ENCODE results near the gene REPS1. TPM values are rescaled to one million over a fixed set of nuclear protein-coding genes. Genes with fewer than 3 reads are reported as not detected.
A peak's percentile ranks its signal among the peaks of the same experiment; 100 is the strongest.
"Not testable (repeated sequence)": the region's sequence is repeated elsewhere in the genome, so short reads cannot be mapped to it uniquely, and the experiment has no call there.

Gene REPS1
- 10 to 100 TPM; 51.7 to 52.5 TPM for total RNA-seq

- Mint-ChIP-seq H3K27me3 (no peaks in the 10 kb centered on the region), H3K36me3 (ENCODE audit: low read depth) (peaks cover 14% of the 10 kb centered on the region), H3K4me3 (no peak within 1 kb of the TSS)
Measured at GRCh38 chr6:138987643-138988468, at the start of gene REPS1. REPS1 (minus strand) TSS chr6:138988253; CDS start chr6:138987682, 571 bp downstream.

GRCh38 chr6:139037490-139037889, 49.4 kb upstream of the REPS1 start:
- no peak overlapping the region for H3K4me3 Mint-ChIP-seq
- peak overlapping the region; percentile 73 for H3K27ac Mint-ChIP-seq
- H3K9me3 Mint-ChIP-seq: no peaks in the 10 kb centered on the region

More at GRCh38 chr6:138987643-138988468, at the start of gene REPS1:
- peak; percentile 94 for ATAC-seq (replicated peaks)
- H3K9me3 Mint-ChIP-seq: no peaks in the 10 kb centered on the region
- H3K27ac Mint-ChIP-seq: peak within 1 kb of the TSS; percentile 89
- H3K4me1 Mint-ChIP-seq: peaks cover 3% of the 10 kb centered on the region

GRCh38 chr6:139030228-139030963, 42.3 kb upstream of the REPS1 start:
- Mint-ChIP-seq H3K27ac (no peak overlapping the region), H3K4me3 (no peak overlapping the region), H3K27me3 (no peaks in the 10 kb centered on the region), H3K4me1 (peaks cover 19% of the 10 kb centered on the region), H3K9me3 (no peaks in the 10 kb centered on the region), H3K36me3 (ENCODE audit: low read depth) (peaks cover 38% of the 10 kb centered on the region)
- no peak for ATAC-seq (replicated peaks)

More at GRCh38 chr6:139037490-139037889, 49.4 kb upstream of the REPS1 start:
- peaks cover 21% of the 10 kb centered on the region for H3K4me1 Mint-ChIP-seq
- peaks cover 96% of the 10 kb centered on the region for H3K36me3 Mint-ChIP-seq (ENCODE audit: low read depth)
- no peaks in the 10 kb centered on the region for H3K27me3 Mint-ChIP-seq
- no peak for ATAC-seq (replicated peaks)

- H3K27ac Mint-ChIP-seq: no peak overlapping the region
- ATAC-seq (replicated peaks): peak; percentile 33
- H3K4me1 Mint-ChIP-seq: peaks cover 19% of the 10 kb centered on the region
- H3K4me3 Mint-ChIP-seq: no peak overlapping the region
- H3K27me3 Mint-ChIP-seq: no peaks in the 10 kb centered on the region
- H3K9me3 Mint-ChIP-seq: no peaks in the 10 kb centered on the region
- peaks cover 30% of the 10 kb centered on the region for H3K36me3 Mint-ChIP-seq (ENCODE audit: low read depth)
Measured at GRCh38 chr6:139029470-139030227, 41.6 kb upstream of the REPS1 start.

GRCh38 chr6:139028658-139029469, 40.8 kb upstream of the REPS1 start, which contains the start of gene ABRACL:
ABRACL (plus strand) TSS chr6:139028745; CDS start chr6:139034161, 5,416 bp downstream.
- Mint-ChIP-seq H3K4me1 (peaks cover 18% of the 10 kb centered on the region), H3K4me3 (no peak within 1 kb of the TSS), H3K27me3 (no peaks in the 10 kb centered on the region), H3K9me3 (no peaks in the 10 kb centered on the region), H3K27ac (peak within 1 kb of the TSS; percentile 91), H3K36me3 (ENCODE audit: low read depth) (peaks cover 22% of the 10 kb centered on the region)
- ATAC-seq (replicated peaks): peak; percentile 81

- no peaks in the 10 kb centered on the region for H3K9me3 Mint-ChIP-seq
- H3K27ac Mint-ChIP-seq: peak overlapping the region; percentile 91
- ATAC-seq (replicated peaks): peak; percentile 8
- H3K36me3 Mint-ChIP-seq (ENCODE audit: low read depth): peaks cover 18% of the 10 kb centered on the region
- no peak overlapping the region for H3K4me3 Mint-ChIP-seq
- no peaks in the 10 kb centered on the region for H3K27me3 Mint-ChIP-seq
- peaks cover 13% of the 10 kb centered on the region for H3K4me1 Mint-ChIP-seq
Measured at GRCh38 chr6:139028215-139028657, 40.2 kb upstream of the REPS1 start.

GRCh38 chr6:139027620-139028182, 39.6 kb upstream of the REPS1 start:
- Mint-ChIP-seq H3K4me1 (peaks cover 11% of the 10 kb centered on the region), H3K36me3 (ENCODE audit: low read depth) (peaks cover 13% of the 10 kb centered on the region), H3K27ac (peak overlapping the region; percentile 91), H3K4me3 (no peak overlapping the region), H3K9me3 (no peaks in the 10 kb centered on the region), H3K27me3 (no peaks in the 10 kb centered on the region)
- ATAC-seq (replicated peaks): peak; percentile 70

GRCh38 chr6:139025416-139025815, 37.4 kb upstream of the REPS1 start:
- H3K27me3 Mint-ChIP-seq; H3K9me3 Mint-ChIP-seq; H3K36me3 Mint-ChIP-seq (ENCODE audit: low read depth); ATAC-seq (replicated peaks); H3K4me1 Mint-ChIP-seq; H3K27ac Mint-ChIP-seq; H3K4me3 Mint-ChIP-seq: not testable (repeated sequence)

- Mint-ChIP-seq H3K27ac (no peak overlapping the region), H3K9me3 (no peaks in the 10 kb centered on the region), H3K36me3 (ENCODE audit: low read depth) (no peaks in the 10 kb centered on the region), H3K4me3 (no peak overlapping the region), H3K4me1 (no peaks in the 10 kb centered on the region), H3K27me3 (no peaks in the 10 kb centered on the region)
- no peak for ATAC-seq (replicated peaks)
Measured at GRCh38 chr6:139020689-139021088, 32.6 kb upstream of the REPS1 start.

GRCh38 chr6:139019722-139020121, 31.7 kb upstream of the REPS1 start:
- Mint-ChIP-seq H3K27me3 (no peaks in the 10 kb centered on the region), H3K27ac (no peak overlapping the region)

GRCh38 chr6:139017227-139017626, 29.2 kb upstream of the REPS1 start:
- no peaks in the 10 kb centered on the region for H3K9me3 Mint-ChIP-seq
- H3K4me1 Mint-ChIP-seq: no peaks in the 10 kb centered on the region
- no peaks in the 10 kb centered on the region for H3K36me3 Mint-ChIP-seq (ENCODE audit: low read depth)
- no peak overlapping the region for H3K4me3 Mint-ChIP-seq
- no peak overlapping the region for H3K27ac Mint-ChIP-seq
- no peaks in the 10 kb centered on the region for H3K27me3 Mint-ChIP-seq
- no peak for ATAC-seq (replicated peaks)

More at GRCh38 chr6:139019722-139020121, 31.7 kb upstream of the REPS1 start:
- Mint-ChIP-seq H3K4me3 (no peak overlapping the region), H3K9me3 (no peaks in the 10 kb centered on the region), H3K36me3 (ENCODE audit: low read depth) (no peaks in the 10 kb centered on the region), H3K4me1 (no peaks in the 10 kb centered on the region)
- no peak for ATAC-seq (replicated peaks)

GRCh38 chr6:139016337-139017213, 28.5 kb upstream of the REPS1 start:
- Mint-ChIP-seq H3K27ac (no peak overlapping the region), H3K9me3 (no peaks in the 10 kb centered on the region), H3K36me3 (ENCODE audit: low read depth) (no peaks in the 10 kb centered on the region), H3K4me1 (no peaks in the 10 kb centered on the region), H3K27me3 (no peaks in the 10 kb centered on the region), H3K4me3 (no peak overlapping the region)
- no peak for ATAC-seq (replicated peaks)

Measured in activated T-helper 17 cell treated with anti-CD3 and anti-CD28 coated beads, Interleukin-2, amount 50 U/mL, for 72 hours (primary cell).